ENCODE measurements around the gene ELF5.

ELF5 gene

DNA sequence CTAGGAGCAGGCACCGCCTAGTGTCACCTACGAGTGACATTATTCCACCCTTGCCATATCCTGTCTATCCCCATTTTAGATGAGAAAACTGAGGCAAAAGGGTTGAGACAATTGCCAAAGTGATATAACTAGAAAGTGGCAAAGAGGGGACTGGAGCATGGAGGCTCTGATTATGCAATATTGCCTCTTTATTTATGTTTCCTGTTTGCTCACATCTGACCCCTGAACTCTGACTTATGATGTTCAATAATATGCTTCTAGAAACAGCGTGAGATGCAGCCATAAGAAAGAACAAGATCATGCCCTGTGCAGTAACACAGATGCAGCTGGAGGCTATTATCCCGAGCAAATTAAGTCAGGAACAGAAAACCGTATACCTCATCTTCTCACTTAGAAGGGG is 7.7 kb downstream of the ELF5 start:
- DNase-seq (ENCODE audit: extremely low read depth, low read depth) = no peak
- no peak for TF ChIP-seq CTCF (IDR thresholded peaks at IDR 0.05; ENCODE audit: low read depth, low read length)

GRCh38 chr11:34502949-34503348 is 10.6 kb downstream of the ELF5 start:
- TF ChIP-seq CTCF (IDR thresholded peaks at IDR 0.05; ENCODE audit: low read depth, low read length) = peak; percentile 17
- no peak for DNase-seq (ENCODE audit: extremely low read depth, low read depth)

GRCh38 chr11:34501949-34502348 is 11.6 kb downstream of the ELF5 start:
- TF ChIP-seq CTCF (IDR thresholded peaks at IDR 0.05; ENCODE audit: low read depth, low read length) = no peak

GRCh38 chr11:34501500-34501899 is 12.1 kb downstream of the ELF5 start:
- peak; percentile 85 for DNase-seq (ENCODE audit: extremely low read depth, low read depth)
- TF ChIP-seq CTCF (IDR thresholded peaks at IDR 0.05; ENCODE audit: low read depth, low read length) = no peak

More at GRCh38 chr11:34501949-34502348, 11.6 kb downstream of the ELF5 start:
- no peak for DNase-seq (ENCODE audit: extremely low read depth, low read depth)

DNA sequence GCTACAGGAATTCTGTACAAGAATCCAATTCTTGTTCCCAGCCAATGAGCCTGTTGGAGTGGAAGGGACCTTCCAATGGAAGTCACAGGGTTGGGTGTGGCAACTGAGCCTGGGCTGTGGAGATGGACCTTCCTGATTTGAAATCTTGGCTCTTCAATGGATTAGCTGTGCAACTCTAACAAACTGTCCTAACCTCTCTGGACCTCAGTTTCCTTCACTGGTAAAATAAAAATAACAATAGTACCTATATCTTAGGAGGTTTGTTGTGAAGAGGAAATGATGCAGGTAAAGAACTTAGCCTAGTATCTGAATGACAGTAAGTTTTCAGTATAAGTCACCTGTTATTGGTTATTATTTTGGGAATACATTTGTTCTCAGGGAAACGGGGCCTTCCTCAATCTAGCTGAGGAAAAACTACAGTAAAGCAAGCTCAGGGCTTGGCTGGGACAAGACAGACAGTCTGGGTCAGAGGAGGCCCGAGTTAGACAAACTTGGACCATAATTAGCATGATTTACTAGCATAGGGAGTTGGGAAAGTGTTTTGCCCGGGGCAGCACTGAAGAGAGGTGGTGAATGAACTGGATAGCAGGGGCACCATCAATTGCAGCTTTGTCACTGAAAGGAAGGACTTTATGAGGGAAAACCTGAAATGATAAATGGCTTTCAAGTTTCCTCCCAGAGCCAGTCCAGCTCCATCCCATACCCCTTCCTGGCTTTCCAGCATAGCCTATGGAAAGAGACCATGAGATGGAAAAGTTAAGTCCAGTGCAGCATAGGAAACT is 13.7 kb downstream of the ELF5 start:
- no peak for TF ChIP-seq CTCF (IDR thresholded peaks at IDR 0.05; ENCODE audit: low read depth, low read length)
- no peak for DNase-seq (ENCODE audit: extremely low read depth, low read depth)

DNA sequence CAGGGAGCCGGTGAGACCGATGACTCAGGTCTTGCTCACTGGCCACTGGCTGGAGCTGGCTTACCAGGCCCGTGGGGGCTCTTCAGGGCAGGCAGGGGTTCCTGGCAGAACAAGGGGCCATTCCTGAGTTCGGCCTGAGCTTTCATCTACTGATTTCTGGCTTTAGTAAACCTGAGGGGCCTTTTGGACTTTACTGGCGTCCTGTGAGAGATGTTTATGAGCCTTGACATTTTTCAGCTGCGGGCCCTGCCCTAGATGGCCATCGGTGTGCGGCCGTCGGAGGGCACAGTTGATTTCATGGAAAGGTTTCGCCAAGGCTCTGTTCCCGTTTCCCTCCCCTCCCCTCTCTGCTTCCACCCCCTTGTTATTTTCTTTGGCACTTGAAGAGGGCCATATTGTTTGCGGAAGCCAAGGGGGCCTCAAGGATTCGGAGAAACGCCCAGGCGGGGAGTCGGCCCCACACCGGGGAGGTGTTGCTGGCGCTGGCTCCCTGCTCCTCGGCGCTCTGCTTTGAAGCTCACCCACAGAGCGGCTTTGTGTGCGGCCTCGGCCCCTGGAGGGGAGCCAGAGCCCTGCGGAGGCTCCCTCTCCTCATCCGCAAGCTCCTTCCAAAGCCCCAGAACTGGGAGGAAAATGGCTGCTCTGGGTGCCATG is 17.7 kb downstream of the ELF5 start:
- no peak for TF ChIP-seq CTCF (IDR thresholded peaks at IDR 0.05; ENCODE audit: low read depth, low read length)
- no peak for DNase-seq (ENCODE audit: extremely low read depth, low read depth)

GRCh38 chr11:34495239-34495723 is 18.3 kb downstream of the ELF5 start:
- TF ChIP-seq CTCF (IDR thresholded peaks at IDR 0.05; ENCODE audit: low read depth, low read length) = no peak
- DNase-seq (ENCODE audit: extremely low read depth, low read depth) = no peak
